Epithelial cell of prostate (primary cell): Measurements from ENCODE around the gene TNS3.
A peak's percentile ranks its signal among the peaks of the same experiment; 100 is the strongest.
"Not testable (repeated sequence)": the region's sequence is repeated elsewhere in the genome, so short reads cannot be mapped to it uniquely, and the experiment has no call there.

Experiments used
- DNase-seq: peaks from one replicate; pipeline ENCODE4 v3.0.0-alpha.2; 2011; ENCODE audit warnings: low read depth, low spot score
- H3K27ac ChIP-seq: fragments of 450-650 bp; 2 replicates; pipeline ENCODE4 v1.5.1; 2017; ENCODE audit warnings: mild to moderate bottlenecking

The TNS3 gene

DNA sequence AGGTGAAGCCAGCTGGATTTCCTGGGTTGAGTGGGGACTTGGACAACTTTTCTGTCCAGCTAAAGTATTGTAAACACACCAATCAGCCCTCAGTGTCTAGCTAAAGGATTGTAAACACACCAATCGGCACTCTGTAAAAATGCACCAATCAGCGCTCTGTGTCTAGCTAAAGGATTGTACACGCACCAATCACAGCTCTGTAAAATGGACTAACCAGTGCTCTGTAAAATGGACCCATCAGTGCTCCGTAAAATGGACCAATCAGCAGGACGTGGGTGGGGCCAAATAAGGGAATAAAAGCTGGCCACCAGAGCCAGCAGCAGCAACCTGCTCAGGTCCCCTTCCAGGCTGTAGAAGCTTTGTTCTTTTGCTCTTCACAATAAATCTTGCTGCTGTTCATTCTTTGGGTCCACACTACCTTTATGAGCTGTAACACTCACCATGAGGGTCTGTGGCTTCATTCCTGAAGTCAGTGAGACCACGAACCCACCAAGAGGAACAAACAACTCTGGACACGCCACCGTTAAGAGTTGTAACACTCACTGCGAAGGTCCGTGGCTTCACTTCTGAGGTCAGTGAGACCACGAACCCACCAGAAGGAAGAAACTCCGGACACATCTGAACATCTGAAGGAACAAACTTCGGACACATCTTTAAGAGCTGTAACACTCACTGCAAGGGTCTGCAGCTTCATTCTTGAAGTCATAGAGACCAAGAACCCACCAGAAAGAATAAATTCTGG is 21.8 kb upstream of the TNS3 start:
- peak overlapping the region; percentile 72 for H3K27ac ChIP-seq
- not testable (repeated sequence) for DNase-seq

GRCh38 chr7:47602272-47603004 is 20.5 kb upstream of the TNS3 start:
- DNase-seq: no peak
- peak overlapping the region; percentile 93 for H3K27ac ChIP-seq

- no peak for DNase-seq
- peak overlapping the region; percentile 93 for H3K27ac ChIP-seq
Measured at GRCh38 chr7:47601881-47602249, 20.0 kb upstream of the TNS3 start.

- H3K27ac ChIP-seq: peak overlapping the region; percentile 93
Measured at GRCh38 chr7:47601119-47601880, 19.4 kb upstream of the TNS3 start.

DNA sequence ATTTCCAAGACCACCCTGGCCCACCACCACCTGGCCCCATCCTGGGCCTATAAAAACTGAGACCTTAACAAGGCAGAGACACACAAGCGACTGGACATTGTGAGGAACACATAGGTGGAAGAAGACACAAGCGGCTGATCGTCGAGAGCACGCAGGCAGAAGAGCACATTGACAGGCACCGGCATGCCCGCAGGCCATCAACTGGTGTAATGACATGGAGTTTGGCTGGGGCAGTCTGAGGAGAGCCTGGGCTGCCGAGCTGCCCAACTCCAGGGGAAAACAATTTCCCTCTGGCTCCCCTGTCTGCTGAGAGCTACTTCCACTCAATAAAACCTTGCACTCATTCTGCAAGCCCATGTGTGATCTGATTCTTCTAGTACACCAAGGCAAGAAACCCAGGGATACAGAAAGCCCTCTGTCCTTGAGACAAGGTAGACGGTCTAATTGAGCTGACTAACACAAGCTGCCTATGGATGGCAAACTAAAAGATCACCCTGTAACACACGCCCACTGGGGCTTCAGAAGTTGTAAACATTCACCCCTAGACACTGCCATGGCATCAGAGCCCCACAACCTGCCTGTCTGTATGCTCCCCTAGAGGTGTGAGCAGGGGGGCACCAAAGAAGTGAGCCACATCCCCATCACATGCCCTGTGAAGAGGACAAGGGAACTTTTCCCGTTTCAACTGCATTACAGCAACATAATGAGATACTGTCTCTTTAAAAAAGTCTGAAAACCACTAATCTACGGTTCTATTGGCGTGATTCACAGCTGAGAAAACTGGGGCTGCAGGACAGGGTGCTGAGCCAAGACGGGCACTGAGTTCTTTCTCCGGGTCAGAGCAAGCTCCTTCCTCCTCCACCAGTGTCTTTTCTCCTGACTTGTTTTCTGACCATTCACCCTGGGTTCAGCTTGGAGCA is 18.5 kb upstream of the TNS3 start:
- H3K27ac ChIP-seq: peak overlapping the region; percentile 93
- no peak for DNase-seq

More at GRCh38 chr7:47601119-47601880, 19.4 kb upstream of the TNS3 start:
- DNase-seq: peak; percentile 86

DNA sequence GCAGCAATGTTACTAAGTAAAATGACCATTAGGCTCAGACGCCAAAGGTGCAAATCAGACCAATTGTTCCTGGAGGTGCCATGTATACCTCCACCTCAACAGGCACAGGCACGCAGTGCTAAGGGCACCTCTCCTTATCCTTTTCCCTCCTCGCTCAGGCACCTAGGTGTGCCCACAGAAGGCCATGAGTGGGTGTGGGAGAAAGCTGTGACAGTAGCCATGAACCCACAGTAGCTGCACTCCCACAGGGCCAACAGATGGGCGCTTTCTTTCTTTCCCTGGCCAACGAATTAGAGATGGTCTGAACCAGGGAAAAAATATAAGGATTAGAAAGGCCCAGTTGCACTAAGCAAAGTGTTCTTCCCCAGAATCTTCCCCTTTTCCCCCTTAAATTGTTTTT is 15.5 kb upstream of the TNS3 start:
- H3K27ac ChIP-seq: no peak overlapping the region
- DNase-seq: no peak

DNA sequence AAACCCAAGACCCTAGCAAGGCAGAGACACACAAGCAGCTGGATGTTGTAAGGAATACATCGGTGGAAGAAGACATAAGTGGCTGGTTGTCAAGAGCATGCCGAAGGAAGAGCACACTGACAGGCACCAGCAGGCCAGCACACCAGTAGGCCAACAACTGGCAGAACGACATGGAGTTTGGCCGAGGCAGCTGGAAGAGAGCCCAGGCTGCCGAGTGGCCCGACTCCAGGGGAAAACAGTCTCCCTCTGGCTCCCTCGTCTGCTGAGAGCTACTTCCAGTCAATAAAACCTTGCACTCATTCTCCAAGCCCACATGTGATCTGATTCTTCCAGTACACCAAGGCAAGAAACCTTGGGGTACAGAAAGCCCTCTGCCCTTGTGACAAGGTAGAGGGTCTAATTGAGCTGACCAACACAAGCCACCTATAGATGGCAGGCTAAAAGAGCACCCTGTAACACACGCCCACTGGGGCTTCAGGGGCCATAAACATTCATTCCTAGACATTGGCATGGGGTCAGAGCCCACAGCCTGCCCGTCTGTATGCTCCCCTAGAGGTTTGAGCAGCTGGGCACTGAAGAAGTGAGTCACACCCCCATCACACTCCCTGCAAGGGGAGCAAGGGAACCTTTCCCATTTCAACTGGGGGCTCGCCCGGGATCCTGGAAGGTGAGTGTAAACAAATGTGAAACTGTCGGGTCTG is 14.7 kb upstream of the TNS3 start:
- no peak for DNase-seq

GRCh38 chr7:47594406-47594805 is 12.5 kb upstream of the TNS3 start:
- DNase-seq: no peak

More for the DNA sequence above, 14.7 kb upstream of the TNS3 start:
- H3K27ac ChIP-seq: no peak overlapping the region

DNA sequence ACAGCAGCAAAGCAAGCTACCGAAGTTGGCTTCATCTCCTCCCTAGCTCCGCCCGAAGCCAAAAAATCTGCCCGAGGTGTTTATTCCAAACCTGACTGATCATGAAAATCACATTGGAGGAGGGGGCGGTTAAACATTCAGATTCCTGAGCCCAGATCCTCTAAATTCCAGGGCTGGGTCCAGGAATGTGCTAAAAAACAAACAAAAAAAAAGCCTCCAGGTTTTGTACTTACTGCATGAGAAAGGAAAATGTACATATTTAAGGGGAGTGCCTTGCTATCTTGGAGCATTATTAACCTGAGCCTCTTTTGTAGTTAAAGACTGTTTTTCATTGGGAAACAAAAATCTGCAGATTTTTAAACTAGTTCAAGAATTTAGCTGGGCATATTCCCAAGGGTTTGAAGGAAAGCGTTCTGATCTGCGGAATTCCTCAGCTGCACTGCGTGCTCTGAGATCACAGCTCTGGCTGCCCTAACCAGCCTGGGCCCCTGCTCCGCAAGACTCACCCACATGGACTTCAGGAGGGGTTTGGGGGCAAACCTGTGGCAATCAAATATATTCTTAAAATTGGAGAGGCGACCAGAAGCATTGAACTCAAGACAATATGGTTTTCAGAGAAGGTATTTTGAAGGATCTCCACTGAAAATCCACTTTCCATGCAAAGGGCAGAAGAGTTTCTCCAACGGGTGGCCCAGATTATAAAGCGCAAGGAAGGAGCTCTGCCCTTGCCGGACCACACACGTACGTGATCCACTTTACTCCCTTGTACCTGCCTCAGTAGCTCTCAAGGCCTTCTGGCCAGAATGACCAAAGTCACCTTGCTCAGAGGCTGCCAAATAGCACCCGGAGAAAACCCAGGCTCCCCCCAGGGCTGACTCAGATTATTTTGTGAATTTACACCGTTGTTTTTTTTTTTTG is 10.0 kb upstream of the TNS3 start:
- no peak for DNase-seq
- H3K27ac ChIP-seq: no peak overlapping the region

More at GRCh38 chr7:47594406-47594805, 12.5 kb upstream of the TNS3 start:
- H3K27ac ChIP-seq: no peak overlapping the region

- no peak overlapping the region for H3K27ac ChIP-seq
Measured at GRCh38 chr7:47591089-47591654, 9.3 kb upstream of the TNS3 start.

GRCh38 chr7:47590215-47590614 is 8.3 kb upstream of the TNS3 start:
- DNase-seq, H3K27ac ChIP-seq: not testable (repeated sequence)

More at GRCh38 chr7:47591089-47591654, 9.3 kb upstream of the TNS3 start:
- DNase-seq: no peak

- H3K27ac ChIP-seq: no peak overlapping the region
- DNase-seq: no peak
Measured at GRCh38 chr7:47588704-47589225, 6.9 kb upstream of the TNS3 start.

DNA sequence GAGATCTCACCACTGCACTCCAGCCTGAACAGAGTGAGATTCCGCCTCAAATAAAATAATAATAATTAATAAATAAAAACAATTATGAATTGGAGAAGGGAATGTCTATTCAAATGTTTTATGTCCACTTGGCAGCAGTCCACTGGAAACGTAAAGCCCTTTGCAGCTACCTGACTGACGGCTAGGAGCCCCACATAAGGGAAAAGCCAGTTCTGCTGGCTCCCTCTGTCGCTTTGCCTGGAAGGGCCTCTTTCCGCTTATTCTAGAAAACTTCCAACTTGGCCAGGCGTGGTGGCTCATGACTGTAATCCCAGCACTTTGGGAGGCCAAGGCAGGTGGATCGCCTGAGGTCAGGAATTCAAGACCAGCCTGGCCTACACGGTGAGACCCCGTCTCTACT is 6.1 kb upstream of the TNS3 start:
- H3K27ac ChIP-seq: no peak overlapping the region
- no peak for DNase-seq

DNA sequence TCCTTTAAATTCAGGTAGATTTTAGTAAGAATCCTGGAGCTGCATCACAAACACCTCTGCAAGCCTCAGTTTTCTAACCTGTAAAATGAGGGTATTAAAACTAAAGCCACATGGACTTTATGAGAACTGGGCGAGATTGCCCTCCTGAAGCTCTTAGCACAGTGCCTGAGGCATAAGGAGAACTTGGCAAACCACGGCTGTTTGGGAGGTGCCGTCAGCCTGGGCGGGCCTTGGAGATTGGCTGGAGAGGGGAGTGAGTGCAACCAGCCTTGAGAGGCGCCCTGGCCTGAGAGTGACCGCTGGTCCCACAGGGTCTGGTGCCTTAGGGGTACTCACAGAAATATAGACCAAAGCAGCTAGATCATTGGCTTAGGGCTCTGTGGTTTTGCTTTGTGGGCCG is 5.4 kb upstream of the TNS3 start:
- H3K27ac ChIP-seq: no peak overlapping the region
- DNase-seq: no peak

DNA sequence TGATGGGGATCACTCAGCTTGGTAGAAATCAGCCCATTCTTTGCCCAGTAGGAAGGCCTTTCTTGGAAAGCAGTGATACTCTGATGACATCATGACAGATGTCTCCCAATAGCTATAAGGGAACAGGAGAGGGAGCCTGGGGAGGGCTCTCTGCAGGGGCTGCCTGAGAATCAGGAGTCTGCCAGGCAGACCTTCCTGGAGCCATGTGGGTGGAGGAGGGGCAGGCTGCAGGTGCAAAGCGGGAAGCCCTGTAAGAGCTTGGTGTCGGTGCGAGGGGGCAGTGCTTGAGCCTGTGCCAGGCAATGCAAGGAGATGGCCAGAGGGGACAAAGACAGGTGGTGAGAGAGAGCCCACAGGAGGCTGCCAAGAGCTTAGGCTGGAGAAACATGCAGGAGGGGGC is 5.0 kb upstream of the TNS3 start:
- DNase-seq: no peak
- no peak overlapping the region for H3K27ac ChIP-seq

- DNase-seq, H3K27ac ChIP-seq: not testable (repeated sequence)
Measured at GRCh38 chr7:47586161-47586670, 4.3 kb upstream of the TNS3 start.

DNA sequence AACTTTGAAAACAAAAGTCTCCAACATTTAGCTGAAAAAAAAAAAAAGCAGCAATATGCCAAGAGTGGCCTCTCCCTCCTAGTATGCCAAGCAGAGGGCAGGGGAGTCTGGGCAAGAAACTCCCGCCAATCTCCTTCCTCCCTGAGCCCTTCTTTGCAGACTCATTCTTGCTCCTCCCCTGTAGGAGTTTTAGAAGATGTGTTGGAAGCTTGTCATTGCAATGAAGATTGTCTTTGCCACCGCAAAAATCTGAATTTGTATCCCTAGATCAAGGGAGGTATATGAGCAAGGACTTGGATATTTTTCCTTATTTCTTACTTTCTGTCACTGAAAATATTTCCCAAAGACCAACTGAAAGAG is 2.6 kb upstream of the TNS3 start:
- no peak overlapping the region for H3K27ac ChIP-seq
- no peak for DNase-seq
